HFF-Myc (cell line): ENCODE data around the gene ZMIZ1.

ENCODE experiments used
- DNase-seq: peaks from one replicate; pipeline ENCODE4 v3.0.0-alpha.2; 2011; ENCODE audit warnings: low read depth; ENCODE audit errors: extremely low read depth
- H3K4me3 ChIP-seq: replicated peaks from 2 replicates; pipeline ENCODE4 v1.5.1; 2011; ENCODE audit warnings: low read depth, mild to moderate bottlenecking, control low read depth, low read length
- CTCF ChIP-seq: IDR thresholded peaks from 2 replicates; pipeline ENCODE4 v1.5.1; 2012; ENCODE audit warnings: mild to moderate bottlenecking, low read depth, low read length, control low read depth; ENCODE audit errors: missing control alignments

ZMIZ1 gene

GRCh38 chr10:79071396-79071923 lies 2.7 kb downstream of the ZMIZ1 start:
- TF ChIP-seq CTCF = no peak
- DNase-seq = no peak
- H3K4me3 ChIP-seq = peak overlapping the region; percentile 73

GRCh38 chr10:79072041-79072441 lies 3.3 kb downstream of the ZMIZ1 start:
- TF ChIP-seq CTCF = no peak
- peak overlapping the region; percentile 73 for H3K4me3 ChIP-seq
- no peak for DNase-seq

GRCh38 chr10:79072994-79073645 lies 4.4 kb downstream of the ZMIZ1 start:
- no peak overlapping the region; the same call in 1 of the 2 replicates for H3K4me3 ChIP-seq
- DNase-seq = no peak
- TF ChIP-seq CTCF = no peak

- no peak overlapping the region; the same call in 1 of the 2 replicates for H3K4me3 ChIP-seq
- no peak for DNase-seq
- no peak for TF ChIP-seq CTCF
These were observed 5.1 kb downstream of the ZMIZ1 start for GRCh38 chr10:79073784-79074432.

- TF ChIP-seq CTCF = no peak
- DNase-seq = no peak
- no peak overlapping the region for H3K4me3 ChIP-seq
These were observed 6.0 kb downstream of the ZMIZ1 start for GRCh38 chr10:79074732-79075131.

- no peak overlapping the region for H3K4me3 ChIP-seq
- no peak for TF ChIP-seq CTCF
- no peak for DNase-seq
These were observed 6.7 kb downstream of the ZMIZ1 start for GRCh38 chr10:79075418-79075817.
